EH (cell line): ENCODE results near the gene MRPL49.

Experiments
- DNase-seq: peaks from one replicate; pipeline ENCODE4 v3.0.0-alpha.2; 2015; ENCODE audit warnings: low read depth

Gene MRPL49

GRCh38 chr11:65102142-65103095 lies 19.7 kb upstream of the MRPL49 start:
- DNase-seq, result peak; percentile 72

DNA sequence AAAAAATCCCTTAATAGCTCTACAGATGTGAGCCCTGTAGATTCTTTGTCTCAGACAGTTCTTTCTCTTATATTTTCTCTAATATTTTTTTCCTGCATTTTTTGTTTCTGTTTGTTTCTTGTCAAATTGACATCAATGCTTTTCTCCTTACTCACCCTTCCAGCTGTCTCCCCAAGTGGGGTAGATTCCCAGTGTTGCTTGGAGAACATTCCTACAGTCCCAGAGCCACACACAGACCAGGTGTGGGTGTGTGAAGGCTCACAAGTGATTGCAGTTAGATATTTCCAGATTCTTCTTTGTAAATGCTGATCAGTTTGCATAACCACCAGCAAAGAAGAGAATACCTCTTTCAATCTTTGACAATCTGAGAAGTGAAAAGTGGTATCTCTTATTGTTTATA lies 18.6 kb upstream of the MRPL49 start:
- DNase-seq, result no peak

DNA sequence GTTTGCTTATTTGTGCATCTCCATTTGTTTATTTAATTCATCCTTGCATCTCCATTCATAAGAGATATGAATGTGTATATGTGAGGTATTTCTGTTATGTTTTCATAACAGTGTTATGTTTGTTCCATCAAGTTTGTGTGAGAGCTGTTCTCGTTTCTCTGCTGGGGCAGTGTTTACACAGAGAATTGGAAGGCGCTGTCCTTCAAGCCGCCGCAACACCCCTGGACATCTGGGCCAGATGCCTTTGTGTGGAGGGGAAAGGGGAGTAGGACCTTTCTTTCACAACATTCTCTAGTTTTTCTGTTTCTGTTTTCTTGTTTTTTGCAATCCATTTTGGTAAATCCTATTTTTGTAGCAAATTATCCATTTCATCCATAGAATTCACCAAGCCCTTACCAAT lies 17.5 kb upstream of the MRPL49 start:
- no peak for DNase-seq

GRCh38 chr11:65107078-65107477 lies 15.0 kb upstream of the MRPL49 start:
- no peak for DNase-seq

- no peak for DNase-seq
These were observed 14.2 kb upstream of the MRPL49 start for GRCh38 chr11:65107751-65108468.

DNA sequence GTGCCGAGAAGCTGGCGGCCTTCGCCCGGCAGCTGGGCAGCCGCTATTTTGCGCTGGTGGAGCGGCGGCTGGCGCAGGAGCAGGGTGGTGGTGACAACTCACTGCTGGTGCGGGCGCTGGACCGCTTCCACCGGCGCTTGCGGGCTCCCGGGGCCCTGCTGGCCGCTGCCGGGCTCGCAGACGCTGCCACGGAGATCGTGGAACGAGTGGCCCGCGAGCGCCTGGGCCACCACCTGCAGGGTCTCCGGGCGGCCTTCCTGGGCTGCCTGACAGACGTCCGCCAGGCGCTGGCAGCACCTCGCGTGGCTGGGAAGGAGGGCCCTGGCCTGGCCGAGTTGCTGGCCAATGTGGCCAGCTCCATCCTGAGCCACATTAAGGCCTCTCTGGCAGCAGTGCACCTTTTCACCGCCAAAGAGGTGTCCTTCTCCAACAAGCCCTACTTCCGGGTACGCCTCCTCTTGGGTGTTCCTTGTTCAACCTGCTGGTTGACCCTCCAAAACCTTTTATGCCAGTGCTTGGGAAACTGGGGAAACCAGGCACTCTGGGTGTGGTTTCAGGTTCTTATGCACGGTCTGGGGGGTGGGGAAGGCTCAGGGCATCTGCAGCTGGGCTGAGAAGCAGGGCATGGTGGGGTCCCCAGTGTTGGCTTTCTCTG lies 13.5 kb upstream of the MRPL49 start:
- DNase-seq, result no peak

GRCh38 chr11:65109231-65110198 lies 12.6 kb upstream of the MRPL49 start:
- no peak for DNase-seq

DNA sequence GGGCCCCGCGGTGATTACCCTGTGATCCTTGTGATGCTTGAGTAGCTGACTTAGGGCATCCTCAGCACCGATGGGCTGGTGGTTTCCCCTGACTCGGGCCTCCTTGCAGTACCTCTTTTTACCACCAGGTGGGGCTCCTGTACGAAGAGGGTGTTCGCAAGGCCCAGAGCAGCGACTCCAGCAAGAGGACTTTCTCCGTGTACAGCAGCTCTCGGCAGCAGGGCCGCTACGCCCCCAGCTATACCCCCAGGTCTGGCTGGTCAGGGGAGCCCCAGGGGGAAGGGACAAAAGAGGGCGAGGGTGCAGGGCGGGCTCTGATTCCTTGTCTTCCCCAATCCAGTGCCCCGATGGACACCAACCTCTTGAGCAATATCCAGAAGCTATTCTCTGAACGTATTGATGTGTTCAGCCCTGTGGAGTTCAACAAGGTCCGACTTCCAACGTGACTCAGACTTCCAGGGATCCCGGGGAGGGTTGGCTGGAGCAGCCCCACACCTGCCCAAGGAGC lies 11.7 kb upstream of the MRPL49 start:
- peak; percentile 79 for DNase-seq

GRCh38 chr11:65111159-65111743 lies 10.9 kb upstream of the MRPL49 start:
- DNase-seq, result no peak

GRCh38 chr11:65111744-65112545 lies 10.2 kb upstream of the MRPL49 start, which contains the start of gene TM7SF2:
TSS of gene TM7SF2 (plus strand) at chr11:65111872. CDS start at chr11:65112016, 144 bp downstream.
- DNase-seq, result peak; percentile 92

DNA sequence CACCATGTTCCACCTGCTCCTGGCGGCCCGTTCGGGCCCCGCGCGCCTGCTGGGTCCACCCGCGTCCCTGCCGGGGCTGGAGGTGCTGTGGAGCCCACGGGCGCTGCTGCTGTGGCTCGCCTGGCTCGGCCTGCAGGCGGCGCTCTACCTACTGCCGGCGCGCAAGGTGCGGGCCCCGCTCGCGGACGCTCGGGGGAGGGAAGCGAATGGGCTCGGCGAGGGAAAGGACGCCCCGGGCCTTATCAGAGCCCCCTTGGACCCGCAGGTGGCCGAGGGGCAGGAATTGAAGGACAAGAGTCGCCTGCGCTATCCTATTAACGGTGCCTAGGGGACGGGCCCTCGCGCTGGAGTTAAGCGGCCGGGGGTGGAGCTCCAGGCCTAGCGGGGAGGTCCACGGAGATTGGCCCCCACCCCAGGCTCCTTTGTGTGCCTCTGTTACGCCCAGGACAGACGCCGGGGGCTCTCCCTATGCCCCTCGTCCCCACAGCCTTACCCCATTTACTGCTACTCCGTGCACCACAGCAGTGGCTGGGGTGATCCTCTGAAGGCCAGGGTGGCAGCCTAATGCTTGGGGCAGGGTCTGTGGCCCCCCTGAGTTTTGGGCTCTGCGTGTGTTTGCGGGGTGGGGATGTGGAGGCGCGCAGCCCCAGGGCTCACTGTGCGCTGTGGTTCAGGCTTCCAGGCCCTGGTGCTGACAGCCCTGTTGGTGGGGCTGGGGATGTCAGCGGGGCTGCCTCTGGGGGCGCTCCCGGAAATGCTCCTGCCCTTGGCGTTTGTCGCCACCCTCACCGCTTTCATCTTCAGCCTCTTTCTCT lies 9.4 kb upstream of the MRPL49 start:
- peak; percentile 32 for DNase-seq

DNA sequence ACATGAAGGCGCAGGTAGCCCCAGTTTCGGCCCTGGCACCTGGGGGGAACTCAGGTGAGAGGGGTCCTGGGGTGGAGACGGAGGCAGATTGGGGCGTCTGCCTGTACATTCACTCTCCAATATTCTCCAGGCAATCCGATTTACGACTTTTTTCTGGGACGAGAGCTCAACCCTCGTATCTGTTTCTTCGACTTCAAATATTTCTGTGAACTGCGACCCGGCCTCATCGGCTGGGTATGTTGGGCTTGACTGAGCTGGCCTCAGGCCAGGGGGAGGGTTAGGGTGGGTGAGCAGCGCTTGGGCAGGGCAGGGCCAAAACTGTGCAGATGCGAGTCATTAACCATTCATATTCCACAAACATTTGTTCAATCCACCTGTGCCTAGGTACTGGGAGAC lies 8.8 kb upstream of the MRPL49 start:
- no peak for DNase-seq

DNA sequence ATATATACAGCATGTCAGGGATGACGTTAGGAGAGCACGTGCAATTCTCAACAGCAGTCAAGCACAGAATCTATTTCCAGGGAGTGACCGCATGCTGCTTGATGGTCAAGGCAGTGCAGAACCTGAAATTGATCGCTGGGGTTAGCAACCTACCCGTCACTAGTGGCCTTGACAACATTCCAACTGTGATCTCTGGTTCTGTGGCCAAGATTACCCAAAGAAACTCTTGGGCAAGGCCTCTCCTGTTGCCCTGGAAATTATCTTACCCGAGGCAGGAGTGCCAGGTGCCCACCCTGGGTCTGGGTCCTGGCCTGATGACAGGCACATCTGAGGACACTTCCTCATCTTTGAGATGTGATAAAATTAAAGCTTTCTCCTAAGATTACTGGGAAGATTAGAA lies 8.3 kb upstream of the MRPL49 start:
- DNase-seq, result no peak

DNA sequence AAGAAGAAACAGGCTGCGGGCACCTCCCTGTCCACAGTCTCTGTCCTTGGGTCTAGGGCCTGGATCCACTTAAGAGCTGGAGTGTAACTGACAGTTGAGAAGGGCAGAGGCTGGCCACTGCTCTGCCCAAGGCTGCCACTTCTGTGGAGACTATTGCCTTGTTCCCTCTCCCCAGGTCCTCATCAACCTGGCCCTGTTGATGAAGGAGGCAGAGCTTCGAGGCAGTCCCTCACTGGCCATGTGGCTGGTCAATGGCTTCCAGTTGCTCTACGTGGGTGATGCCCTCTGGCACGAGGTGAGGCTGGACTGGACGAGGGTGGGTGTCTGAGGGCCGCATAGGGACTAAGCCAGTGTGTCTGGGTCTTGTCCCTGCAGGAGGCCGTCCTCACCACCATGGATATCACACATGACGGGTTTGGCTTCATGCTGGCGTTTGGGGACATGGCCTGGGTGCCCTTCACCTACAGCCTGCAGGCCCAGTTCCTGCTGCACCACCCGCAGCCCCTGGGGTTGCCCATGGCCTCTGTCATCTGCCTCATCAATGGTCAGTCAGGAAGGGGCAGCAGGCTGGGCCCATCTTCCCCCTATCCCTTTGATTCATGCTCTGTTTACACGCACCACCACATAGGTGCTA lies 7.5 kb upstream of the MRPL49 start:
- no peak for DNase-seq

DNA sequence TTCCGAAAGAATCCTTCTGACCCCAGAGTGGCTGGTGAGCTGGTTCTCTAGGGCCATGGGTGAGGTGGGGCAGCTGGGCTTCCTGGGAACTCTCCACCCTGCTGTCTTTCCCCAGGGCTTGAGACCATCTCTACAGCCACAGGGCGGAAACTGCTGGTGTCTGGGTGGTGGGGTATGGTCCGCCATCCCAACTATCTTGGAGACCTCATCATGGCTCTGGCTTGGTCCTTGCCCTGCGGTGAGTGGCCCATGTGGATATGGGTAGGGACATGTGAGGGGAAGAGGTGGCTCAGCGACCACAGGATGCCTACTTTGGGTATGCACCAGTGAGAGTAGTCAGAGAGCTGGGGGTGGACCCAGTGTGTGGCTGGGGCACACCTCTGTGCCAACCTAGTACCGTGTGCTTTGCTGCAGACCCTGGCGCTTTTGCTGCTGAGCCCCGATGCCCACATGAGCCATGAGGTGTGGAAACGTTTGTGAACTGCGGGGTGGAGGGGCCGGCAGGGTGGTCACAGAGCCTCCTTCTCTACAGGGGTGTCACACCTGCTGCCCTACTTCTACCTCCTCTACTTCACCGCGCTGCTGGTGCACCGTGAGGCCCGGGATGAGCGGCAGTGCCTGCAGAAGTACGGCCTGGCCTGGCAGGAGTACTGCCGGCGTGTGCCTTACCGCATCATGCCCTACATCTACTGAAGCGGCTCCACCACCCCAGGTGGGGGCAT lies 6.6 kb upstream of the MRPL49 start:
- no peak for DNase-seq

DNA sequence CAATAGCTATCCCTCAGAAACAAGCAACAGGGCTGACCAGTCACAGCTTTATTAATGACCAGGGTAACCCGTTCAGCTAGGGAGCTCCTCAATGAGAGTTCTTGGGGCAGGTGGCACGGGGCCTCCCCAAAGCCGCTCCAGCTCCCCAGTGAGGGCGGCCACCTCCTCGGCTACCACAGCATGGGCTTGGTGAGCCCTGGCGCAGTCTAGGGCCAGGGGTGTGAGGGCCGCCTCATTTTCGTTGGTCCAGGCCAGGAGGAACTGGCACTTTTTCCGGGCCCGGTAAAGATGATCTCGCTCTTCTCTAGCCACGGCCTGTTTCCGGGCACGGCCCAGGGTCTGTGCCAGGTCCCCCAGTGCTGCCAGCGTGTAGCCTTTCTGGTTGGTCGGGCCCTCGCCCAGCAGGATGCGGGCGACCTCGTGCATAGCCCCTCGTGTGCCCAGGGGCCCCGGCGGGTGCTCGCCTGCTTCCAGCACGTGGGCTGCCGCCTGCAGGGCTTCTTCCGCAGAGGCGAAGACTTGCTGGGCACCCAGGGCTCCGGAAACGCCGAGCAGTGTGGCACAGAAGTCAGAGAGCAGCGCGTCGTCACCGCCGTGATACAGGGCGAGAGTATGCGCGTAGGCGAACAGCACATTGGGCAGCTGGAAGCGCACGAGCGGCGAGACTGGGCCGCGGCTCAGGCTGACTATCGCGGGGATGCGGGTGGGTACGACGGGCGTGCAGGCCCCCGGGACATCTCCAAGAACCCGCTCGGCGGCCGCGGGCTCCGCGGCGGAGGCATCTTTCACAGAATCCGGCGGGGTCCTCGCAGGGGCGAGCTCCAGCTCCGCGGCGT lies 5.5 kb upstream of the MRPL49 start:
- DNase-seq, result peak; percentile 61
